ENCODE results near the gene ERRFI1.

- TF ChIP-seq POLR2A (IDR thresholded peaks at IDR 0.05; ENCODE audit: low read depth) (no peak), CTCF (IDR thresholded peaks at IDR 0.05) (no peak)
Measured at GRCh38 chr1:7989762-7990428, 36.2 kb downstream of the ERRFI1 start.

All from esophagus muscularis mucosa (tissue), 3 donors.